Measurements from ENCODE around the gene RELA. TPM values are rescaled to one million over a fixed set of nuclear protein-coding genes. Genes with fewer than 3 reads are reported as not detected.

Gene RELA
- total and polyA plus RNA-seq, 10 of the 15 experiments (the other 5 are each of a cell fraction or from before 2014, with no cell fraction given): 5.1 to 56.4 (median 34.2) TPM

DNA sequence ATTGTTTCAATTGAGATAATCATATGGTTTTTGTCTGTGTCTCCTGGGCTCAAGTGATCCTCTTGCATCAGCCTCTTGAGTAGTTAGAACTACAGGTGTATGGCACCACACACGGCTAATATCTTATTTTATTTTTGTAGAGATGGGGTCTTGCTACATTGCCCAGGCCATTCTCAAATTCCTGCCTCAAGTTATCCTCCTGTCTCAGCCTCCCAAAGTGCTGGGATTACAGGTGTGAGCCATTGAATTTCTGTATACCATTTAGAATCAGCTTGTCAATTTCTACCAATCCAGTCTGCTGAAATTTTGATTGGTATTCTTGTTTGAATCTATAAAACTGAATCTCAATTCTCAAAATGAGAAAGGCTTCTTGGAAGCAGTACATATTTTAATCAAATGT is 39.0 kb upstream of the RELA start (continued):
- TF ChIP-seq CBX3 (IDR thresholded peaks at IDR 0.05; ENCODE audit: borderline replicate concordance, low read depth): no peak
- no peak for TF ChIP-seq SREBF2 (IDR thresholded peaks at IDR 0.05; ENCODE audit: low read length)

DNA sequence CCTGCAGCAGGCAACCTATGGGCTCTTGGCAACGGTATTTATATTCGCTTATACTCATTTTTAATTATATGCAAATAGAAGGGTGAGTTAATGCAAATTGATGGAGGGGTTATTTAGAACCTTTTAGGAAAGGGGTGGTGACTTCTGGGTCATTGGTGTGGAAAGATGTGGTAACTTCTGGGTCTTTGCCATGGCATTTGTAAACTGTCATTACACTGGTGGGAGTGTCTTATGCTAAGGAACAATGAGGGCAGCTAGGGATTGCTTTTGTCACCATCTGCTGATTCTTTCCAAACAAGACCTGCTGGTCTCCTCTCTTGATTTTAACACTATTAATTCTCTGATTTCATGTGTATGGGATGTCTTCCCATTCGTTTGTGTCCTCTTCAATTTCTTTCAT is 37.7 kb upstream of the RELA start:
- intact Hi-C loops (cut with micrococcal nuclease; ENCODE audit: unreplicated experiment) (no loop called here), in situ Hi-C loops (cut with MboI) (no loop called here)
- Histone ChIP-seq H3K4me1 (ENCODE audit: control insufficient read depth, insufficient read depth, low read length) (no peaks in the 10 kb centered on the region), H3K27me3 (replicated peaks in 1 of 2; ENCODE audit: control insufficient read depth in 2 of 2, insufficient read depth in 2 of 2, low read length in 1 of 2) (no peaks in the 10 kb centered on the region), H3K9ac (ENCODE audit: control insufficient read depth, insufficient read depth, low read length) (no peak overlapping the region), H3K4me3 (no peak overlapping the region), H3K79me2 (ENCODE audit: control insufficient read depth, insufficient read depth, low read length) (no peaks in the 10 kb centered on the region), H4K20me1 (ENCODE audit: control insufficient read depth, insufficient read depth) (no peaks in the 10 kb centered on the region), H3K9me3 (replicated peaks; ENCODE audit: control insufficient read depth, insufficient read depth, low read length) (no peaks in the 10 kb centered on the region), H3K36me3 (ENCODE audit: control insufficient read depth in 2 of 2, insufficient read depth in 2 of 2, low read length in 1 of 2) (no peaks in the 10 kb centered on the region), H3K27ac (ENCODE audit: control insufficient read depth, insufficient read depth) (no peak overlapping the region), H2AFZ (ENCODE audit: control insufficient read depth, low read depth, low read length) (no peak overlapping the region), H3K4me2 (ENCODE audit: control insufficient read depth, insufficient read depth) (no peak overlapping the region)
- peak; percentile 89 for ATAC-seq
- WGBS (ENCODE audit: insufficient coverage, insufficient replicate concordance, low lambda C conversion rate, missing lambda C conversion rate): 0% methylated on average over 3 of the region's 3 CpGs
- TF ChIP-seq, protein P1, sequence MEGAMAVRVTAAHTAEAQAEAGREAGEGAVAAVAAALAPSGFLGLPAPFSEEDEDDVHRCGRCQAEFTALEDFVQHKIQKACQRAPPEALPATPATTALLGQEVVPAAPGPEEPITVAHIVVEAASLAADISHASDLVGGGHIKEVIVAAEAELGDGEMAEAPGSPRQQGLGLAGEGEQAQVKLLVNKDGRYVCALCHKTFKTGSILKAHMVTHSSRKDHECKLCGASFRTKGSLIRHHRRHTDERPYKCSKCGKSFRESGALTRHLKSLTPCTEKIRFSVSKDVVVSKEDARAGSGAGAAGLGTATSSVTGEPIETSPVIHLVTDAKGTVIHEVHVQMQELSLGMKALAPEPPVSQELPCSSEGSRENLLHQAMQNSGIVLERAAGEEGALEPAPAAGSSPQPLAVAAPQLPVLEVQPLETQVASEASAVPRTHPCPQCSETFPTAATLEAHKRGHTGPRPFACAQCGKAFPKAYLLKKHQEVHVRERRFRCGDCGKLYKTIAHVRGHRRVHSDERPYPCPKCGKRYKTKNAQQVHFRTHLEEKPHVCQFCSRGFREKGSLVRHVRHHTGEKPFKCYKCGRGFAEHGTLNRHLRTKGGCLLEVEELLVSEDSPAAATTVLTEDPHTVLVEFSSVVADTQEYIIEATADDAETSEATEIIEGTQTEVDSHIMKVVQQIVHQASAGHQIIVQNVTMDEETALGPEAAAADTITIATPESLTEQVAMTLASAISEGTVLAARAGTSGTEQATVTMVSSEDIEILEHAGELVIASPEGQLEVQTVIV (IDR thresholded peaks at IDR 0.05; ENCODE audit: borderline replicate concordance, partially characterized antibody): no peak
- TF ChIP-seq, protein P2, sequence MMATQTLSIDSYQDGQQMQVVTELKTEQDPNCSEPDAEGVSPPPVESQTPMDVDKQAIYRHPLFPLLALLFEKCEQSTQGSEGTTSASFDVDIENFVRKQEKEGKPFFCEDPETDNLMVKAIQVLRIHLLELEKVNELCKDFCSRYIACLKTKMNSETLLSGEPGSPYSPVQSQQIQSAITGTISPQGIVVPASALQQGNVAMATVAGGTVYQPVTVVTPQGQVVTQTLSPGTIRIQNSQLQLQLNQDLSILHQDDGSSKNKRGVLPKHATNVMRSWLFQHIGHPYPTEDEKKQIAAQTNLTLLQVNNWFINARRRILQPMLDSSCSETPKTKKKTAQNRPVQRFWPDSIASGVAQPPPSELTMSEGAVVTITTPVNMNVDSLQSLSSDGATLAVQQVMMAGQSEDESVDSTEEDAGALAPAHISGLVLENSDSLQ (IDR thresholded peaks at IDR 0.05): peak; percentile 30; the same call in 1 of the 2 replicates
- FAIRE-seq: peak; percentile 7
- CTCF ChIA-PET: interaction anchor here (0.7 to 0.8 kb wide), 3 partner anchors 53 to 90 kb away, joined by 3 to 5 read pairs (median 4); no protein-coding TSS in a partner anchor
- BruUV-seq (replicated peaks): no TSS peak
- DNase-seq (ENCODE audit: low read depth, low spot score): no peak
- SMC1A ChIA-PET (ENCODE audit: uncharacterized antibody, unreplicated experiment): interaction anchor here (0.6 kb wide), 1 partner anchor 1317 kb away, joined by 3 read pairs; no protein-coding TSS in a partner anchor
- RAD21 ChIA-PET (ENCODE audit: unreplicated experiment): interaction anchor here (0.7 to 1.2 kb wide), 2 partner anchors 74 to 200 kb away, joined by 4 read pairs; no protein-coding TSS in a partner anchor
- POLR2A ChIA-PET: interaction anchor here (0.5 kb wide), 1 partner anchor 183 kb away, joined by 3 read pairs; no protein-coding TSS in a partner anchor
